HepG2 (cell line): ENCODE measurements around the gene C20orf204. TPM values are rescaled to one million over a fixed set of nuclear protein-coding genes. Genes with fewer than 3 reads are reported as not detected.

Experiments
- BCL6 ChIP-seq: IDR thresholded peaks from 2 replicates; pipeline ENCODE4 v1.6.1; 2016; ENCODE audit warnings: missing genetic modification reagents, missing compliant biosample characterization
- BRD4 ChIP-seq: sonication (generic); formaldehyde crosslinking; IDR thresholded peaks from 2 replicates; pipeline ENCODE4 v1.4.0; 2020; ENCODE audit warnings: missing genetic modification reagents
- CHCHD3 ChIP-seq: sonication (generic); formaldehyde crosslinking; IDR thresholded peaks from 2 replicates; pipeline ENCODE4 v1.8.0; 2022; ENCODE audit warnings: mild to moderate bottlenecking, missing genetic modification reagents, moderate library complexity
- ELF4 ChIP-seq: sonication (generic); formaldehyde crosslinking; IDR thresholded peaks from 2 replicates; pipeline ENCODE4 v1.5.0; 2020; ENCODE audit warnings: missing genetic modification reagents, mild to moderate bottlenecking, moderate library complexity, borderline replicate concordance
- FUBP1 ChIP-seq: sonication (generic); formaldehyde crosslinking; IDR thresholded peaks from 2 replicates; pipeline ENCODE4 v1.5.1; 2020; ENCODE audit warnings: missing genetic modification reagents, mild to moderate bottlenecking, borderline replicate concordance
- HDAC6 ChIP-seq: fragments of 200-600 bp; sonication (generic); IDR thresholded peaks from 2 replicates; pipeline ENCODE4 v1.7.0; 2017; ENCODE audit warnings: mild to moderate bottlenecking, antibody characterized with exemption, low read length, low read depth
- JARID2 ChIP-seq: sonication (generic); formaldehyde crosslinking; IDR thresholded peaks from 2 replicates; pipeline ENCODE4 v1.8.1; 2023; ENCODE audit warnings: missing genetic modification reagents, inconsistent platforms; ENCODE audit not compliant: insufficient replicate concordance
- KMT2B ChIP-seq: IDR thresholded peaks from 2 replicates; pipeline ENCODE4 v1.6.1; 2016; ENCODE audit warnings: missing genetic modification reagents, missing compliant biosample characterization
- MATR3 ChIP-seq: sonication (generic); formaldehyde crosslinking; IDR thresholded peaks from 2 replicates; pipeline ENCODE4 v1.4.0; 2020; ENCODE audit warnings: missing genetic modification reagents
- NFKB2 ChIP-seq: sonication (generic); formaldehyde crosslinking; IDR thresholded peaks from 2 replicates; pipeline ENCODE4 v1.4.0; 2020; ENCODE audit warnings: missing genetic modification reagents, borderline replicate concordance
- NRL ChIP-seq: sonication (generic); formaldehyde crosslinking; IDR thresholded peaks from 2 replicates; pipeline ENCODE4 v1.5.0; 2020; ENCODE audit warnings: missing genetic modification reagents, mild to moderate bottlenecking, moderate library complexity, borderline replicate concordance
- RFXANK ChIP-seq: IDR thresholded peaks from 2 replicates; pipeline ENCODE4 v1.6.1; 2016
- SMARCC2 ChIP-seq: fragments of 450-650 bp; IDR thresholded peaks from 2 replicates; pipeline ENCODE4 v1.6.1; 2017; ENCODE audit warnings: antibody characterized with exemption, mild to moderate bottlenecking
- ZBTB33 ChIP-seq: sonication (generic); formaldehyde crosslinking; IDR thresholded peaks from 2 replicates; pipeline ENCODE4 v1.4.0; 2020; ENCODE audit warnings: missing genetic modification reagents
- ZEB1 ChIP-seq: IDR thresholded peaks from 2 replicates; pipeline ENCODE4 v1.6.1; 2012; ENCODE audit warnings: mild to moderate bottlenecking, low read depth, inconsistent platforms; ENCODE audit not compliant: insufficient replicate concordance
- ZNF143 ChIP-seq: sonication (generic); formaldehyde crosslinking; IDR thresholded peaks from 2 replicates; pipeline ENCODE4 v1.4.0; 2020; ENCODE audit warnings: missing genetic modification reagents
- ZNF333 ChIP-seq: sonication (generic); formaldehyde crosslinking; IDR thresholded peaks from 2 replicates; pipeline ENCODE4 v1.4.0; 2020; ENCODE audit warnings: mild to moderate bottlenecking, missing genetic modification reagents, borderline replicate concordance
- ZNF33A ChIP-seq: sonication (generic); formaldehyde crosslinking; IDR thresholded peaks from 2 replicates; pipeline ENCODE4 v1.5.1; 2020; ENCODE audit warnings: missing genetic modification reagents, mild to moderate bottlenecking, moderate library complexity, borderline replicate concordance
- ZNF432 ChIP-seq: sonication (generic); formaldehyde crosslinking; IDR thresholded peaks from 2 replicates; pipeline ENCODE4 v1.5.0; 2020; ENCODE audit warnings: missing genetic modification reagents, mild to moderate bottlenecking, borderline replicate concordance
- ZNF501 ChIP-seq: sonication (generic); formaldehyde crosslinking; IDR thresholded peaks from 2 replicates; pipeline ENCODE4 v1.5.1; 2020; ENCODE audit warnings: mild to moderate bottlenecking, moderate library complexity, missing genetic modification reagents
- ZNF530 ChIP-seq: sonication (generic); formaldehyde crosslinking; IDR thresholded peaks from 2 replicates; pipeline ENCODE4 v1.5.0; 2020; ENCODE audit warnings: low read depth, mild to moderate bottlenecking, missing genetic modification reagents
- ZNF720 ChIP-seq: sonication (generic); formaldehyde crosslinking; IDR thresholded peaks from 2 replicates; pipeline ENCODE4 v1.4.0; 2020; ENCODE audit warnings: missing genetic modification reagents
- ZSCAN31 ChIP-seq: sonication (generic); formaldehyde crosslinking; IDR thresholded peaks from 2 replicates; pipeline ENCODE4 v1.5.0; 2020; ENCODE audit warnings: low read depth, mild to moderate bottlenecking, missing genetic modification reagents
- polyA plus RNA-seq, 8 experiments: library from polyadenylated mRNA; depleted of rRNA in 3 of 8; stranded (reverse) in 7 of 8; unstranded in 1 of 8; fragments of >200 nt; fragmentation: Illumina TruSeq in 4 of 8; extraction: Trizol in 4 of 8; gene quantifications; 2 replicates each; pipeline versions ENCODE4 v1.2.1 to v1.2.3, GENCODE V29; 2011 to 2016; ENCODE audit warnings: low read depth in 4 of 8, missing spikeins in 1 of 8, mixed read lengths in 1 of 8; ENCODE audit not compliant: insufficient read depth in 1 of 8
- total RNA-seq, 5 experiments: library from RNA; depleted of rRNA; stranded (reverse); fragments of >200 nt; fragmentation: Illumina TruSeq; extraction: Trizol; gene quantifications; 2 replicates each; pipeline ENCODE4 v1.2.3, GENCODE V29; 2016; ENCODE audit warnings: low read depth in 1 of 5
- TF ChIP-seq, protein P1 (sequence below): sonication (generic); formaldehyde crosslinking; IDR thresholded peaks from 2 replicates; pipeline ENCODE4 v1.4.0; 2020; ENCODE audit warnings: missing genetic modification reagents, borderline replicate concordance

C20orf204 gene
- total and polyA plus RNA-seq, 2 of the 13 experiments (the other 11 are each of a cell fraction or from before 2014, with no cell fraction given) = 22.1 to 80.0 TPM

GRCh38 chr20:64063389-64064144, 27.6 kb downstream of the C20orf204 start (continued):
- no peak for TF ChIP-seq ZBTB33
- 0 out of 2 replicates have a peak, but pooled peaks have one; percentile 46 for TF ChIP-seq ZNF720 (CRISPR knock-in tag)
- TF ChIP-seq ELF4 (CRISPR knock-in tag) = no peak
- peak; percentile 89 for TF ChIP-seq ZNF501
- no peak; the same call in 1 of the 2 replicates for TF ChIP-seq BRD4 (CRISPR knock-in tag)
- peak; percentile 38; the same call in 1 of the 2 replicates for TF ChIP-seq ZNF333 (CRISPR knock-in tag)
- TF ChIP-seq ZNF530 = no peak
- TF ChIP-seq ZNF33A (CRISPR knock-in tag) = no peak
- no peak for TF ChIP-seq KMT2B (CRISPR knock-in tag)
- TF ChIP-seq ZNF143 = peak; percentile 44; the same call in 1 of the 2 replicates
- TF ChIP-seq JARID2 = no peak
- peak; percentile 23 for TF ChIP-seq CHCHD3 (CRISPR knock-in tag)
- TF ChIP-seq HDAC6 = no peak
- TF ChIP-seq BCL6 (CRISPR knock-in tag) = no peak; the same call in 1 of the 2 replicates
- TF ChIP-seq NRL = peak; percentile 11
- TF ChIP-seq ZNF432 (CRISPR knock-in tag) = no peak
- TF ChIP-seq, protein P1, sequence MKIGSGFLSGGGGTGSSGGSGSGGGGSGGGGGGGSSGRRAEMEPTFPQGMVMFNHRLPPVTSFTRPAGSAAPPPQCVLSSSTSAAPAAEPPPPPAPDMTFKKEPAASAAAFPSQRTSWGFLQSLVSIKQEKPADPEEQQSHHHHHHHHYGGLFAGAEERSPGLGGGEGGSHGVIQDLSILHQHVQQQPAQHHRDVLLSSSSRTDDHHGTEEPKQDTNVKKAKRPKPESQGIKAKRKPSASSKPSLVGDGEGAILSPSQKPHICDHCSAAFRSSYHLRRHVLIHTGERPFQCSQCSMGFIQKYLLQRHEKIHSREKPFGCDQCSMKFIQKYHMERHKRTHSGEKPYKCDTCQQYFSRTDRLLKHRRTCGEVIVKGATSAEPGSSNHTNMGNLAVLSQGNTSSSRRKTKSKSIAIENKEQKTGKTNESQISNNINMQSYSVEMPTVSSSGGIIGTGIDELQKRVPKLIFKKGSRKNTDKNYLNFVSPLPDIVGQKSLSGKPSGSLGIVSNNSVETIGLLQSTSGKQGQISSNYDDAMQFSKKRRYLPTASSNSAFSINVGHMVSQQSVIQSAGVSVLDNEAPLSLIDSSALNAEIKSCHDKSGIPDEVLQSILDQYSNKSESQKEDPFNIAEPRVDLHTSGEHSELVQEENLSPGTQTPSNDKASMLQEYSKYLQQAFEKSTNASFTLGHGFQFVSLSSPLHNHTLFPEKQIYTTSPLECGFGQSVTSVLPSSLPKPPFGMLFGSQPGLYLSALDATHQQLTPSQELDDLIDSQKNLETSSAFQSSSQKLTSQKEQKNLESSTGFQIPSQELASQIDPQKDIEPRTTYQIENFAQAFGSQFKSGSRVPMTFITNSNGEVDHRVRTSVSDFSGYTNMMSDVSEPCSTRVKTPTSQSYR (CRISPR knock-in tag) = peak; percentile 54; the same call in 1 of the 2 replicates
- no peak; the same call in 1 of the 2 replicates for TF ChIP-seq RFXANK
- TF ChIP-seq NFKB2 (CRISPR knock-in tag) = 0 out of 2 replicates have a peak, but pooled peaks have one; percentile 13
- TF ChIP-seq FUBP1 (CRISPR knock-in tag) = no peak
- no peak for TF ChIP-seq ZSCAN31 (CRISPR knock-in tag)
- no peak for TF ChIP-seq ZEB1
- no peak for TF ChIP-seq MATR3
- TF ChIP-seq SMARCC2 = no peak
